ENCODE results near the gene TMEM130.

The TMEM130 gene

DNA sequence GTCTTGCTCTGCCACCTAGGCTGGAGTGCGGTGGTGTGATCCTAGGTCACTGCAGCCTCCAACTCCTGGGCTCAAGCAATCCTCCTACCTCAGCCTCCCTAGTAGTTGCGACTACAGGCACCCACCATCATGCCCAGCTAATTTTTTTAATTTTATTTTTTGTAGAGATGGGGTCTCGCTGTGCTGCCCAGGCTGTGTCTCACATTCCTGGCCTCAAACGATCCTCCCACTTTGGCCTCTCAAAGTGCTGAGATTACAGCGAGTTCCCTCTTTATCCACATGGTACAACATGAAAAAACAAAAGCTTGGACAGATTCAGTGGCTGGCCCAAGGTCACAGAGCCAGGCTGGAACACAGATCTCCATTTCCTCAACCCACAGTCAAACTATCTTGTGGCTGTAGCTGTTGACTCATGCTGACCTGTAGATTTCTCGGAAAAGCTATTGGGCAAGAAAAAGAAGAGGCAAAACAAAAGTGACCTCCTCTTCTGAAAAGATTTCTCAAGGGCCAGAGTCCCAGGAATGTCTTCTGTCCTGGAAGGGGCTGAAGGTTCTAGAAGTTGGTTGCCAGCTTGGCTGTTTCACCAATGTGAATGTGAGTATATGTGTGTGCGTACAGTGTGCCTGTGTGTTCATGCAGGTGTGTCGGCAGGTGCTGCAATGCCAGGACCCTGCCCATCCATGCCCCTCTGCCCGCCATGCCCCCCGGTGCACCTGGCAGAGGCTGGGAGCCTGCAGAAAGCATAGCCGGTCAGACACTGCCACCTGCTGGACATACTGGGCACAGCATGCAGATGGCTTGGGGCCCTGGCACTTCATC, 28.4 kb downstream of the TMEM130 start:
- peak; percentile 58 for DNase-seq (ENCODE audit: low spot score)

- DNase-seq (ENCODE audit: low spot score): no peak
Observed at GRCh38 chr7:98840722-98841121, 29.1 kb downstream of the TMEM130 start.

DNA sequence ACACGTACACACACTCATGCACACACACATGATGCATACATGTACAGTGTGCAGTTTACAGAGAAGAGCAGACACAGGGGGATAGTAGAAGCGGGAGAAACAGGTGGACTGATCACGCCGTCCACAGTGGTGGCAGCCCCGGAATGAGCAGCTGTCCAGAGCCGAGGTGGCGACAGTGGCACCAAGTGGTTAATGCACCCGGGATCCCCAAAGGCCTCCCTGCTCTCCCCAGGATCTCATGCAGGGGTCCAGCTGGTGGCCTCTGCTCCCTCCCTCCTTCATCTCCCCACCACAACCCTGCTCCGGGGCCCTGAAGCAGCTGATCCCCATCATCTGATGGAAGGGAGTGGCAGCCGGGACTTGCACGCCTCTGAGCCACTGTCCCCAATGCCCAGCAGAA, 29.7 kb downstream of the TMEM130 start:
- no peak for DNase-seq (ENCODE audit: low spot score)

GRCh38 chr7:98837630-98837972, 32.2 kb downstream of the TMEM130 start:
- no peak for DNase-seq (ENCODE audit: low spot score)

DNA sequence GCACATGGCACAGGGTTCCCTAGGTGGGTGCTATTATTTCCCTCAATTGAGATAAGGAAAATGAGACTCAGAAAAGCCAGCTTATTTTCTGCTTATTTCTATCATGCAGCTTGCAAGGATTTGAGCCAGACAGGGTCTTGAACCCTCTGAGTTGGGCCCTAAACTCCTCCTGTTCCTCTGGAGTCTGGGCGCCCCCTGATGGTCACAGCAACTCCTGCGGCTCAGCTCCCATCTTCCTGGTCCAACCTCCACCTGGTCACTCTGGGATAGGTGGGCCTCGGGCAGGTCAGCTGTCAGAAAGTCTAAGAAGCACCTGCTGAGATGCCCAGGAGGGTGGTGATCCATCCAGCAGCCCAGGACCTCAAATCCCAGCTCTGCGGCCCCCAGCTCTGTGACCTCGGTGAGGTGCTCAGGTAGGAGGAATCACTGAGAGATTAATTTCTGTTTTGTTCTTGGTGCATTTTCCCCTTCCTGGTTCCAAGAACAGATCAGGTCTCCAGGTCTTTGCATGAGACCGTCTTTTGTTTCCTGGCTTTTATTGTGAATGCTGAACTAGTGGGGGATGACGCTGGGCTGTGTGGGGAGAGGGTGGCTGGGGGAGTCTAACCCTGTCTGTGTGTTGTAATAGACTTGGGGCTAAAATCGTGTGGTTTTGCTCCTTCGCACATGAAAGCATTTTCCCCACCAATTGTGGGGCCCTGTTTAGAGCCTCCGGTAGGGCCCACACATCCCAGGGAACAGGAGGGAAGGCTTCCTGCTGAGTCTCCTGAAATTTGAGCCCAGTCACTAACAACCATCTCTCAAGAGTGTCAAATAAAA, 32.8 kb downstream of the TMEM130 start:
- no peak for DNase-seq (ENCODE audit: low spot score)

DNA sequence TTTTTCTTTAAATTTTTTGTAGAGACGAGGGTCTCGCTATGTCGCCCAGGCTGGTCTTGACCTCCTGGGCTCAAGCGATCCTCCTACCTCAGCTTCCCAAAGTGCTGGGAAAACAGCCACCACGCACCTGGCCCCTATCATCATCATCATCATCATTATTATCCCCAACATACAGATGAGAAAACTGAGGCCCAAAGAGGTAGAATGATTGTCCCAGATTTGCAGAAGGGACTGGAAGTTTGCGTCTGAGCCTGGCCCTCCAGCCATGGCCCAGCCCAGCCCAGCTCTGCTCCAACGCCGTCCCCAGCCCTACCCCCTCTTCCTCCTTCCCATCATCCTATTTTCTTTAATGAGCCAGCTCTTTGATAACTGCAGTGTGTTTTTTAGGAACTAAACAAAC, 34.9 kb downstream of the TMEM130 start:
- no peak for DNase-seq (ENCODE audit: low spot score)

- no peak for DNase-seq (ENCODE audit: low spot score)
Observed at GRCh38 chr7:98833022-98833421, 36.8 kb downstream of the TMEM130 start.

DNA sequence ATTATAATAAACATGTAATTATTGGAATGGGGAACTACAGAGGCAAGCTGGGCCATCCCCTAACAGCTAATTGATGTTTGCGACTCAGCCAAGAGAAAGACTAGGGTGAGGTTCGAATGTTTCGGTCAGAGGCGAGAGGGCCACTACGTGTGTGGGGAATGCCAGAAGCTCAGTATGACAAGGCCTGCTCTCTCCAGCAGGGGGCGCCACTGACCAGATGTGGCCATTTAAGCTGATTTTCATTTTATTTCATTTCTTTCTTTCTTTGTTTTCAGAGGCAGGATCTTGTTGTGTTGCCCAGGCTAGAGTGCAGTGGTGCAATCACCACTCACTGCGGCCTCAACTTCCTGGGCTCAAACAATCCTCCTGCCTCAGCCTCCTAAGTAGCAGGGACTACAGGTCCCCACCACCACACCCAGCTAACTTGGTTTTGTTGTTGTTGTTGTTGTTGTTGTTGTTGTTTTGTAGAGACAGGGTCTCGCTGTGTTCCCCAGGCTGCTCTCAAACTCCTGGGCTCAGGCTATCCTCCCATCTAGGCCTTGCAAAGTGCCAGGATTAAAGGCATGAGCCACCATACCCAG, 38.1 kb downstream of the TMEM130 start:
- DNase-seq (ENCODE audit: low spot score): peak; percentile 44

GRCh38 chr7:98830972-98831548, 38.8 kb downstream of the TMEM130 start:
- DNase-seq (ENCODE audit: low spot score): no peak

DNA sequence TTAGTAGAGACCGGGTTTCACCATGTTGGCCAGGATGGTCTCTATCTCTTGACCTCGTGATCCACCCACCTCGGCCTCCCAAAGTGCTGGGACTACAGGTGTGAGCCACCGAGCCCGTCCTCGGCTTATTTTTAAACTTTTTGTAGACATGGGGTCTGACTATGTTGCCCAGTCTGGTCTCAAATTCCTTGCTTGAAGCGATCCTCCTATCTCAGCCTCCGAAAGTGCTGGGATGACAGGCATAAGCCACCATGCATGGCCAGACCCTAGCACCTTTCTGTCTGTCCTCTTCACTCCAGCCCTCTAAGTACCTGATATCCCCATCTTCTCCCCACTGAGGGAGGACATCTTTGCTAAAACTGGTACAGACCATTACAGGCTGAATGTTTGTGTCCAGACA, 41.4 kb downstream of the TMEM130 start:
- no peak for DNase-seq (ENCODE audit: low spot score)

GRCh38 chr7:98827258-98827657, 42.6 kb downstream of the TMEM130 start:
- no peak for DNase-seq (ENCODE audit: low spot score)

DNA sequence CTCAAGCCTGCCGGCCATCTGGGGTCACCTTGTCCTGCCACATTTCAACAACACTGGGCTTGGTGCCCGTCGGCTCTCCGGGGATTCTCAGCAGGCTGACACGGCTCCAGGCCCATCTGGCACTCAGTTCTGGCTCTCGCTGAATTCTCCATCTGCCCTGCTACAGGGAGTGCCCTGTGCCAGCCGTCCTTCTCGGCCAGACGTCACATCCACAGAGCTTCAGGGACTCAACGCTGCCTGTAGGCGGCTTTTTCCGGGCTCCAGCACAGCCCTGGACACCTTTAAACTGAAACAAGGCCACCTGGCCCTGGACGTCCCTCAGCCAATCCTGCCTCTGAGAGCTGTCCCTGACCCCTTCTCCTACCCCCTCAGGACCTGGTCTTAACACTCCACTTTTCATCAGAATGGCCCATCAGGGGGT, 43.0 kb downstream of the TMEM130 start:
- no peak for DNase-seq (ENCODE audit: low spot score)

GRCh38 chr7:98826387-98826786, 43.4 kb downstream of the TMEM130 start:
- DNase-seq (ENCODE audit: low spot score): no peak

- no peak for DNase-seq (ENCODE audit: low spot score)
Observed at GRCh38 chr7:98823226-98823625, 46.6 kb downstream of the TMEM130 start.

- DNase-seq (ENCODE audit: low spot score): no peak
Observed at GRCh38 chr7:98821348-98821747, 48.5 kb downstream of the TMEM130 start.

DNA sequence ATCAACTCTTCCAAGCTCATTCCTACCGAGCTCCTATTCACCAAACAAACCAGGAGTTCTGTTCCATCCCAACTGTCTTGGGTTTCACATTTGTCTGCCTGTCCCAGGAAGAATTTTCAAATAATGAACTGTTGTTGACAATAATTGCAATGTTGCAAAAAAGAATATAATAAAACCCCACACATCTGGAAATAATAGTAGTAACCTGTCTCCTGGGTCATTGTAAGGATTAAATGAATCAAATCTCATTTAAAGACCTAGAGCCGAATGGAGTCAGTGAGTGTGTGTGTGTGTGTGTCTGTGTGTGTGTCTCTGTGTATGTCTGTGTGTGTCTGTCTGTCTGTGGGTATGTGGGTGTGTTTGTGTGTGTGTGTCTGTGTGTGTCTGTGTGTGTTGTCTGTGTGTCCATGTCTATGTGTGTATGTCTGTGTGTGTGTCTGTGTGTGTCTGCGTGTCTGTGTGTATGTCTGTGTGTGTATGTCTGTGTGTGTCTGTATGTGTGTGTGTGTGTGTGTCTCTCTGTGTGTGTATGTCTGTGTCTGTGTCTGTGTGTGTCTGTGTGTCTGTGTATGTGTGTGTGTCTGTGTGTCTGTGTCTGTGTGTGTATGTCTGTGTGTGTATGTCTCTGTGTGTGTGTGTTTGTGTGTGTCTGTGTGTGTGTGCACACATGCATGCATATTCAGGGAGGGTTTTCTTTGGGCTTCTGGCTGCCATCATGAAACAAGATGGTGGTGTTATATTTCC, 52.7 kb downstream of the TMEM130 start:
- no peak for DNase-seq (ENCODE audit: low spot score)

DNA sequence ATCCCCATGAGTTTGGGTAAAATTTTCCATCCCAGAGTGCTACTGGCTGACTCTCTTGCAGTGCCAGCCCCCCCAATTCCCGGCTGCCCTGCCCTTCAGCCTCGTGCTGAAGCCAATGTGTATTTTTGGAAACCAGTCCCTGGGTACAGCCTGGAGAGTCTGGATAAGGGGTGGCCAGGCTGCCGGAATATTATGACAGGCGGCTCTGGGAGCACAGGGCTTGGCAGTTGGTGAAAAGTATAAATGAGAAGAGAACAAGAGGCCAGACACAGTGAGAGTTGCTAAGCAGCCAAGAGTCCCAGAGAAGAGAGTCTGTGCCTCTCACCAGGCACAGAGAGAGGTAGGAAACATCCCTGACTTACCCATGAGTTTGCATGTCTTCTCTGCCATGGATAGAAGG, 53.6 kb downstream of the TMEM130 start:
- DNase-seq (ENCODE audit: low spot score): no peak

DNA sequence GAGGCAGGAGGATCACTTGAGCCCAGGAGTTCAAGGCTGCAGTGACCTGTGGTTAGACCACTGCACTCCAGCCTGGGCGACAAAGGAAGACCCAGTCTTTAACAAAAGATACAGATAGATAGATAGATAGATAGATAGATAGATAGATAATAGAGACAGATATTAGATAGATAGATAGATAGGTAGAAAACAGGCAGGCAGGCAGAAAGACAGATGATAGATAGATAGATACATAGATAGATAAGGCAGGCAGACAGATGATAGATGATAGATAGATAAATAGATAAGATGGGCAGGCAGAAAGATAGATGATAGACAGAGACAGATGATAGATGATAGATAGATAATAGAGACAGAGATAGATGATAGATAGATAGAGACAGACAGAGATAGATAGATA, 54.5 kb downstream of the TMEM130 start:
- DNase-seq (ENCODE audit: low spot score): no peak

DNA sequence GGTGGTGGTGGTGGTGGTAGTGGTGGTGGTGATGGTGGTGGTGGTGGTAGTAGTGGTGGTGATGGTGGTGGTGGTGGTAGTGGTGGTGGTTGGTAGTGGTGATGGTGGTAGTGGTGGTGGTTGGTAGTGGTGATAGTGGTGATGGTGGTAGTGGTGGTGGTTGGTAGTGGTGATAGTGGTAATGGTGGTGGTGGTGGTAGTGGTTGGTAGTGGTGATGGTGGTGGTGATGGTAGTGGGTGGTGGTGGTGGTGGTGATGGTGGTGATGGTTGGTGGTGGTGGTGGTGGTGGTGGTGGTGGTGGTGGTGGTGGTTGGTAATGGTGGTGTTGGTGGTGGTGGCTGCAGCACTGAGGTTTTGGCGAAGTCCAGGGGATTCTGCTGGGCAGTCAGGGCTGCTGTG, 58.5 kb downstream of the TMEM130 start:
- no peak for DNase-seq (ENCODE audit: low spot score)

DNA sequence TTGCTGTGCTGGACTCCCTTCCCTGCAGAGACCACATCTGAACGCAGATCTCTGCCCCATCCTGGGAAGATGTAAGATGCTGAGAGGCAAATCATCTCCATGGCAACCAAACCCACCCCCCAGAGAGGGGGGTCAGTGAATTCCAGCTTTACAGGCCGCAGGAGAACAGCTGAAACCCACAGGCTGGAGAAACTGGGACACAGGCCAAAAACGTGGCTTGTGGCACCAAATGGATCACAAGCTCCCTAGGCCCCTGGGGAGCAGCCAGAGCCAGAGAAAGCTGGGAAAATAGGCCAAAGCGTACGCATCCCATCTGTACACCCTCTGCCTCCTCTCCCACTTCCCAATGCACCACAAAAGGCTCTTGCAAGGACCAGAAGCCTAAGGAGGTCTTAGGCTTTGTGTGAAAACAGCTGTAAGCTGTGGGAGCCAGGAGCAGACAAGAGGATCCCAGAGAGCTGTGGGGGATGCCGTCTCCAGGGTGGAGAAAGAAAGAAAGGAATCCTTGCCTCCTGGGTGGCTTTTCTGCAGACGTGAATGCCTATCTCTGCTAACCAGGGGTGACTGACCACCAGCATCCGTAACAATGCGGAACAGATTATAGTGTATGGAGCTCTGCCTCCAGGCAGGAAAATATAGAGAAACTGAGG, 59.5 kb downstream of the TMEM130 start:
- no peak for DNase-seq (ENCODE audit: low spot score)

DNA sequence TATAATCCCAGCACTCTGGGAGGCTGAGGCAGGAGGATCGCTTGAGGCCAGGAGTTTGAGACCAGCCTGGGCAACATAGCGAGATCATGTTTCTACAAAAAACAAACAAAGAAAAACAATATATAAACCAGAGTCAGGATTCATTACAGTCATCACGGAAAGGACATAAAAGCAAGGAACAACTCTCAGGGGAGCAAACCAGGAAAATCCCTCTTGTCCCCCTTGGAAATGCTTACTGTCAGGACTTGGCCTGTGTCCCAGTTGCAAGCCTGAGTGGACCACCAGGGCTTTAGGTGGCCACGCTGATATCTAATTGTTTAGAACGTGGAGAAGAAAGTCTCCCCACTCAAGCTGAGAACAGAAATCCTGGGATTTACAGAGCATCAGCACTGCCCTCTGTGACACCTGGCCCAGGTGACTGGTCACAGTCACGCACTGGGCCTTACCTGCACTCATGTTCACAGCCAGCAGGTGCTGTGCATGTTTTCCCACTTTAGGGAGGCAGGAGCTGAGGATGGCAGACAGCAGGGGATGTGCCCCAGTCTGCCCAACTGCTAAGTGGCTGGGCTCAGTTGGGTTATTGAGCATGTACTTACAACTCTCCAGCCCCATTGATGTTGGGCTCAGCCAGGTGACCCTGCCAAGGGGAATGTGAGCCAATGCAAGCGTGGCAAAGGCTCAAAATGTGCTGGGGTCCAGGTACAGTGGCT, 60.9 kb downstream of the TMEM130 start:
- no peak for DNase-seq (ENCODE audit: low spot score)
